Vagina (tissue), 2 donors: ENCODE results near the gene SAG. TPM values are rescaled to one million over a fixed set of nuclear protein-coding genes. Genes with fewer than 3 reads are reported as not detected.

Experiments used
- DNase-seq, 2 donors: peaks; one replicate each; pipeline ENCODE4 v3.0.0-alpha.2; 2017; ENCODE audit errors: extremely low spot score in 2 of 2
- H3K27ac ChIP-seq: fragments of 200-600 bp; sonication (generic); one replicate; pipeline ENCODE4 v1.5.1; 2019
- H3K27me3 ChIP-seq: fragments of 200-600 bp; sonication (generic); one replicate; pipeline ENCODE4 v1.5.1; 2019
- H3K36me3 ChIP-seq, 2 donors: fragments of 200-600 bp; sonication (generic); one replicate each; pipeline ENCODE4 v1.5.1; 2017 to 2019
- H3K4me1 ChIP-seq: fragments of 200-600 bp; sonication (generic); one replicate; pipeline ENCODE4 v1.5.1; 2019
- H3K4me3 ChIP-seq, 2 donors: fragments of 200-600 bp; sonication (generic); 1 replicate in 1 of 2; 2 replicates in 1 of 2; pipeline ENCODE4 v1.5.1; 2016 to 2019
- H3K9me3 ChIP-seq: fragments of 200-600 bp; sonication (generic); one replicate; pipeline ENCODE4 v1.5.1; 2019
- CTCF ChIP-seq, 3 experiments: fragments of 450-650 bp in 2 of 3; fragments of 200-600 bp in 1 of 3; sonication (generic) in 1 of 3; IDR thresholded peaks; one replicate each; pipeline ENCODE4 v1.5.1; 2017 to 2019; ENCODE audit warnings: antibody characterized with exemption in 3 of 3, mild to moderate bottlenecking in 2 of 3, moderate library complexity in 2 of 3
- POLR2A ChIP-seq, 2 donors: fragments of 450-650 bp; IDR thresholded peaks; one replicate each; pipeline ENCODE4 v1.6.1; 2017; ENCODE audit warnings: antibody characterized with exemption in 2 of 2, mild to moderate bottlenecking in 2 of 2, moderate library complexity in 2 of 2
- POLR2AphosphoS5 ChIP-seq, 2 donors: sonication (generic); formaldehyde crosslinking; IDR thresholded peaks; one replicate each; pipeline ENCODE4 v1.9.0; 2017; ENCODE audit warnings: antibody characterized with exemption in 2 of 2, mild to moderate bottlenecking in 2 of 2, low read depth in 1 of 2; ENCODE audit not compliant: insufficient read depth in 1 of 2
- intact Hi-C: fragments of 100-400 bp; cut with DNase I; formaldehyde crosslinking; loops from one replicate; pipeline ENCODE4 v1.15.1; 2023
- total RNA-seq: library from RNA; depleted of rRNA; stranded (reverse); fragments of >200 nt; gene quantifications from one replicate; pipeline ENCODE4 v1.2.3, GENCODE V29; 2016

Gene SAG
- total RNA-seq, 1 donor from 2014 or later = not detected

- Histone ChIP-seq H3K4me1 (no peaks in the 10 kb centered on the region), H3K9me3 (no peaks in the 10 kb centered on the region), H3K36me3 (no peaks in the 10 kb centered on the region), H3K27me3 (no peaks in the 10 kb centered on the region), H3K27ac (no peak overlapping the region), H3K4me3 (no peak overlapping the region)
- TF ChIP-seq CTCF (IDR thresholded peaks at IDR 0.05) (no peak), POLR2A (IDR thresholded peaks at IDR 0.05) (no peak), POLR2AphosphoS5 (IDR thresholded peaks at IDR 0.05; ENCODE audit: insufficient read depth in 1 of 2, low read depth in 1 of 2) (no peak)
- DNase-seq = no peak
- intact Hi-C loops = no loop called here
Observed at GRCh38 chr2:233301811-233302210, 5.8 kb upstream of the SAG start.

DNA sequence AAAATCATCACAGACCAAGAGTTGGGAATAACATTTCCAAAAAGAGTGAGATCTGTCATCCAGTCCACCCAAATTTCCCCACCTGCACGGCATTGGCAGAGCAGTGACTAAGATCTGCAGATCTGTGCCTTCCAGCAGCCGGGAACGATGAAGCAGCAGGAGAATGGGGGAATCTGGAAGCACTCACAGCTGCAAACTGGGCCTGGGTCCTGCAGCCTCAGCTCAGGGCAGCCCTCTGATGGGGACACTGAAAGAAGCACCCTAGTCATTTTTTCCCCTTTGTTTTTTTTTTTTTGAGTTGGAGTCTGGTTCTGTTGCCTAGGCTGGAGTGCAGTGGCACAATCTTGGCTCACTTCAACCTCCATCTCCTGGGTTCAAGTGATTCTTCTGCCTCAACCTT, 4.4 kb upstream of the SAG start:
- no peaks in the 10 kb centered on the region for H3K27me3 ChIP-seq
- intact Hi-C loops = no loop called here

DNA sequence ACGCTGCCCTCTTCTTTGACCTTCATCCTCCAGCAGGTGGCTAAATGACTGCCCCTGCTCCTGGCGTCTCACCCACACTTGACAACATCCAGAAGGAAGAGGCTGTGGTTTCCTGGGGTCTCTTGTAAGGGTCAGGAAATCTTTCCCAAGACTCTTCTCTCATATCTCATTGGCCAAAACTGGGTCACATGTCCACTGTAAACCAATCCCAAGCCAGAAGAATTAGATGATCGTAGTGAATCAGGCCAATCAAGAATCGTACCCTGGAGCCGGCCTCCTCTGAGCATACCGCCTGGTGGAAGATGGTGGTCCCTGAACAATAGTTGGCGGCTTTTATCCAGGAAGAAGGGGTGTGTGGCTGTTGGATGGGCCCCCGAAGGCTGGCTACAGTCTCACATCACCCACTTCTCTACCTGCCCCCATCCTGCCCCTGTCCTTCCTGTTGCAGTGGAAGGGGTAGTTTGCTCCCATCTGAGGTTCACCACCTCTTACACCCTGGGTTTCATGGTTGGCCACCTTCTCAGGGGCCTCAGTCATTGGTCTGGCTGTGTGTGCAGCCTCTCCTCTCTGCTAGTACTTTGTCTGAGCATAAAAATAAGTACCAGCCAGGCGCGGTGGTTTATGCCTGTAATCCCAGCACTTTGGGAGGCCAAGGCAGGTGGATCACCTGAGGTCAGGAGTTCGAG, 3.8 kb downstream of the SAG start:
- no peak overlapping the region for H3K4me3 ChIP-seq
- no peaks in the 10 kb centered on the region for H3K4me1 ChIP-seq
- H3K9me3 ChIP-seq = no peaks in the 10 kb centered on the region
- intact Hi-C loops = no loop called here
- no peaks in the 10 kb centered on the region for H3K27me3 ChIP-seq
- DNase-seq = no peak
- H3K27ac ChIP-seq = no peak overlapping the region
- H3K36me3 ChIP-seq = no peaks in the 10 kb centered on the region
- TF ChIP-seq POLR2A (IDR thresholded peaks at IDR 0.05) (no peak), CTCF (IDR thresholded peaks at IDR 0.05) (no peak), POLR2AphosphoS5 (IDR thresholded peaks at IDR 0.05; ENCODE audit: insufficient read depth in 1 of 2, low read depth in 1 of 2) (no peak)

More for the DNA sequence above, 4.4 kb upstream of the SAG start:
- TF ChIP-seq CTCF (IDR thresholded peaks at IDR 0.05) (no peak), POLR2AphosphoS5 (IDR thresholded peaks at IDR 0.05; ENCODE audit: insufficient read depth in 1 of 2, low read depth in 1 of 2) (no peak), POLR2A (IDR thresholded peaks at IDR 0.05) (no peak)
- H3K4me3 ChIP-seq = no peak overlapping the region
- no peaks in the 10 kb centered on the region for H3K36me3 ChIP-seq
- no peaks in the 10 kb centered on the region for H3K9me3 ChIP-seq
- H3K27ac ChIP-seq = no peak overlapping the region
- no peaks in the 10 kb centered on the region for H3K4me1 ChIP-seq
- no peak for DNase-seq

DNA sequence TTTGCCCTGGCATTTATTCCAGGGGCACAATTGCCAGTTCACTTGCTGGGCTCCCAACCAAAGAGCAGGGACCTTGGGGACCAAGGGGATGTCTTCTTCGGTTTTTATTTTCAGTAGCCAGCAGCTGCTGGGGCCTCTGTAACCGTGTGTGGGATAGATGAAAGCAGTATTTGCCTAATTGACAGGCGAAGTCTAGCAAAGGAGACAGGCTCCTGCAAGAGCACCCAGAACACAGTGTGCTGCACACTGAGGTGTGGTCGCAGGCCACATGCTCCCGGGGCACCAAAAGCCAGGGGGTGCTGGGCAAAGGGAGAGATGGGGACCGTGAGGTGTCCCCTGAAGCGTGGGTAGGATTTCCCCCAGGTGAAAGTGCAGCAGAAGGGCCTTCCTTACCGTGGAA, 5.3 kb downstream of the SAG start:
- H3K4me1 ChIP-seq = no peaks in the 10 kb centered on the region
- TF ChIP-seq CTCF (IDR thresholded peaks at IDR 0.05) = no peak
- intact Hi-C loops = no loop called here
- no peaks in the 10 kb centered on the region for H3K36me3 ChIP-seq
- H3K27me3 ChIP-seq = no peaks in the 10 kb centered on the region
- no peak overlapping the region for H3K4me3 ChIP-seq
- no peaks in the 10 kb centered on the region for H3K9me3 ChIP-seq
- no peak overlapping the region for H3K27ac ChIP-seq
- DNase-seq = no peak

- Histone ChIP-seq H3K27ac (no peak overlapping the region), H3K36me3 (no peaks in the 10 kb centered on the region), H3K4me3 (no peak overlapping the region), H3K9me3 (no peaks in the 10 kb centered on the region), H3K4me1 (no peaks in the 10 kb centered on the region), H3K27me3 (no peaks in the 10 kb centered on the region)
- TF ChIP-seq CTCF (IDR thresholded peaks at IDR 0.05) (no peak), POLR2A (IDR thresholded peaks at IDR 0.05) (no peak), POLR2AphosphoS5 (IDR thresholded peaks at IDR 0.05; ENCODE audit: insufficient read depth in 1 of 2, low read depth in 1 of 2) (no peak)
- DNase-seq = no peak
- intact Hi-C loops = no loop called here
Observed at GRCh38 chr2:233314180-233314925, 6.7 kb downstream of the SAG start.
